DOHH2 (cell line): ENCODE measurements around the gene ELMOD3.

Source experiments
- CTCF ChIP-seq: fragments of 200-600 bp; sonication (generic); IDR thresholded peaks from one replicate; pipeline ENCODE4 v1.5.1; 2014; ENCODE audit warnings: antibody characterized with exemption, mild to moderate bottlenecking, low read depth, low read length; ENCODE audit not compliant: poor library complexity, severe bottlenecking
- EZH2phosphoT487 ChIP-seq: fragments of 200-600 bp; sonication (generic); IDR thresholded peaks from 2 replicates; pipeline ENCODE4 v1.6.1; 2017; ENCODE audit warnings: borderline replicate concordance, mild to moderate bottlenecking, antibody characterized with exemption, low read length, moderate library complexity, mixed read lengths

- TF ChIP-seq CTCF, result no peak
- TF ChIP-seq EZH2phosphoT487, result no peak
Observed at GRCh38 chr2:85323351-85323987, 31.1 kb upstream of the ELMOD3 start.
